ENCODE data around the gene TRIM63. TPM values are rescaled to one million over a fixed set of nuclear protein-coding genes. Genes with fewer than 3 reads are reported as not detected.

TRIM63 gene
- total and polyA plus RNA-seq, 9 of the 15 experiments (the other 6 are each of a cell fraction or from before 2014, with no cell fraction given): 0.08 to 0.57 (median 0.36) TPM

DNA sequence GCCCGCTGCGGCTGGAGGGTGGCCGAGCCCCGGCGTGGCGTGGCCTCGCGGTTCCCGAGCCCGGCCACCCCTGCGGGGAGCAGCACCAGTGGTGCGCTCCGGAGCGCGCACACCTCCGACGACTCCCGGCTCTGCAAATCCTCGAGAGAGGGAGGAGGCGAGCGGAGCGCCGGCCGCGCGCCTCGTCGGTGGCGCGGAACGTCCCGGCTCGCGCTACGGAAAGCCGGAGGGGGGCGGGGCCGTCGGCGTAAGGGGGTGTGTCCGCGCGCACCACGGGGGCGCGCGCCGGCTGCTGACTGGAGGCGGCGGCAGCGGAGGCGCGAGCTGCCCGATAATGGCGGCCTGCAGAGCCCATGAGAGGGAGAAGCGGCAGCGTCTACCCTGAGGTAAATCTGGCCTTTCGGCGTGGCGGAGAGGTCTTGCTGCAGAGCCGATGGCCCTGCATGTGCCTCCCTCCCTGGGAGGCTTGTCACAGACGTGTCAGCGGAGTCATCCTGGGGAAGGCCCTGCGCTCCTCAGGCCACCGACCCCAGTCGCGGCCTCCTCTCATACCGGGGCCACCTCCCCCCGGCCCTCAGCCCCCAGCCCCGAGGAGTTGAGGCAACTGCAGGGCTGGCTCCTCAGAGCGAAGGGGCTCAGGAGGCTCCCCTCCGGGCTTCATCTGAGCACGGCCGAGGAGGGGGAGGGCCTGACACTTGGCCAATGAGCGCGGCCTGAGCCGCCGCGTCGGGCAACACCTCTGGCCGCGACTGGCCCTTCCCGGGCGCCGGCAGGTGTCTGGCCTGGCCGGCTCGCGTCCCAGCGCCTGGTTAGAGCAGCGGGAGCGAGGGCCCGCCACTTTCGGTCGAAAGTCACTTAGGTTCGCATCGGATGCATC, 44.3 kb upstream of the TRIM63 start, which contains the start of gene PDIK1L (continued):
- TF ChIP-seq, protein P1, sequence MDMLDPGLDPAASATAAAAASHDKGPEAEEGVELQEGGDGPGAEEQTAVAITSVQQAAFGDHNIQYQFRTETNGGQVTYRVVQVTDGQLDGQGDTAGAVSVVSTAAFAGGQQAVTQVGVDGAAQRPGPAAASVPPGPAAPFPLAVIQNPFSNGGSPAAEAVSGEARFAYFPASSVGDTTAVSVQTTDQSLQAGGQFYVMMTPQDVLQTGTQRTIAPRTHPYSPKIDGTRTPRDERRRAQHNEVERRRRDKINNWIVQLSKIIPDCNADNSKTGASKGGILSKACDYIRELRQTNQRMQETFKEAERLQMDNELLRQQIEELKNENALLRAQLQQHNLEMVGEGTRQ (CRISPR knock-in tag; IDR thresholded peaks at IDR 0.05): peak; percentile 30; the same call in 1 of the 2 replicates
- no peak for TF ChIP-seq RBM34 (IDR thresholded peaks at IDR 0.05; ENCODE audit: borderline replicate concordance, insufficient read depth, low read length)
- peak; percentile 89; the same call in 1 of the 2 replicates for TF ChIP-seq NFRKB (IDR thresholded peaks at IDR 0.05; ENCODE audit: low read depth)
- no peak for TF ChIP-seq XRCC4 (IDR thresholded peaks at IDR 0.05; ENCODE audit: extremely low read depth, insufficient read depth, insufficient read length)
- 0 out of 4 replicates have a peak, but pooled peaks of 1 of the 2 experiments have one; percentile 27 for TF ChIP-seq SIX5 (IDR thresholded peaks at IDR 0.05; ENCODE audit: borderline replicate concordance in 1 of 2, insufficient read depth in 1 of 2, low read depth in 1 of 2, low read length in 2 of 2)
- TF ChIP-seq, protein P2, sequence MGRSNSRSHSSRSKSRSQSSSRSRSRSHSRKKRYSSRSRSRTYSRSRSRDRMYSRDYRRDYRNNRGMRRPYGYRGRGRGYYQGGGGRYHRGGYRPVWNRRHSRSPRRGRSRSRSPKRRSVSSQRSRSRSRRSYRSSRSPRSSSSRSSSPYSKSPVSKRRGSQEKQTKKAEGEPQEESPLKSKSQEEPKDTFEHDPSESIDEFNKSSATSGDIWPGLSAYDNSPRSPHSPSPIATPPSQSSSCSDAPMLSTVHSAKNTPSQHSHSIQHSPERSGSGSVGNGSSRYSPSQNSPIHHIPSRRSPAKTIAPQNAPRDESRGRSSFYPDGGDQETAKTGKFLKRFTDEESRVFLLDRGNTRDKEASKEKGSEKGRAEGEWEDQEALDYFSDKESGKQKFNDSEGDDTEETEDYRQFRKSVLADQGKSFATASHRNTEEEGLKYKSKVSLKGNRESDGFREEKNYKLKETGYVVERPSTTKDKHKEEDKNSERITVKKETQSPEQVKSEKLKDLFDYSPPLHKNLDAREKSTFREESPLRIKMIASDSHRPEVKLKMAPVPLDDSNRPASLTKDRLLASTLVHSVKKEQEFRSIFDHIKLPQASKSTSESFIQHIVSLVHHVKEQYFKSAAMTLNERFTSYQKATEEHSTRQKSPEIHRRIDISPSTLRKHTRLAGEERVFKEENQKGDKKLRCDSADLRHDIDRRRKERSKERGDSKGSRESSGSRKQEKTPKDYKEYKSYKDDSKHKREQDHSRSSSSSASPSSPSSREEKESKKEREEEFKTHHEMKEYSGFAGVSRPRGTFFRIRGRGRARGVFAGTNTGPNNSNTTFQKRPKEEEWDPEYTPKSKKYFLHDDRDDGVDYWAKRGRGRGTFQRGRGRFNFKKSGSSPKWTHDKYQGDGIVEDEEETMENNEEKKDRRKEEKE (IDR thresholded peaks at IDR 0.05; ENCODE audit: borderline replicate concordance in 1 of 2, control insufficient read depth in 1 of 2, low read depth in 2 of 2, low read length in 1 of 2): no peak
- no peak for TF ChIP-seq POLR2AphosphoS2 (IDR thresholded peaks at IDR 0.05; ENCODE audit: low read length)
- TF ChIP-seq RNF2 (IDR thresholded peaks at IDR 0.05): 0 out of 2 replicates have a peak, but pooled peaks have one; percentile 3
- no peak for TF ChIP-seq SMAD2 (IDR thresholded peaks at IDR 0.05; ENCODE audit: low read depth, low read length)
- TF ChIP-seq ZNF212 (CRISPR knock-in tag; IDR thresholded peaks at IDR 0.05): no peak
- no peak for TF ChIP-seq MEF2D (tag; conservative IDR thresholded peaks at IDR 0.05; ENCODE audit: low read depth)
- TF ChIP-seq KLF10 (CRISPR knock-in tag; IDR thresholded peaks at IDR 0.05): no peak
- no peak for TF ChIP-seq MCM5 (IDR thresholded peaks at IDR 0.05; ENCODE audit: low read depth)
- TF ChIP-seq PURB (CRISPR knock-in tag; IDR thresholded peaks at IDR 0.05; ENCODE audit: low read depth): no peak
- no peak for TF ChIP-seq HNRNPH1 (optimal IDR thresholded peaks at IDR 0.05; ENCODE audit: low read depth, low read length)
- TF ChIP-seq ZNF324 (CRISPR knock-in tag; IDR thresholded peaks at IDR 0.05): 0 out of 2 replicates have a peak, but pooled peaks have one; percentile 29
- TF ChIP-seq, protein P3, sequence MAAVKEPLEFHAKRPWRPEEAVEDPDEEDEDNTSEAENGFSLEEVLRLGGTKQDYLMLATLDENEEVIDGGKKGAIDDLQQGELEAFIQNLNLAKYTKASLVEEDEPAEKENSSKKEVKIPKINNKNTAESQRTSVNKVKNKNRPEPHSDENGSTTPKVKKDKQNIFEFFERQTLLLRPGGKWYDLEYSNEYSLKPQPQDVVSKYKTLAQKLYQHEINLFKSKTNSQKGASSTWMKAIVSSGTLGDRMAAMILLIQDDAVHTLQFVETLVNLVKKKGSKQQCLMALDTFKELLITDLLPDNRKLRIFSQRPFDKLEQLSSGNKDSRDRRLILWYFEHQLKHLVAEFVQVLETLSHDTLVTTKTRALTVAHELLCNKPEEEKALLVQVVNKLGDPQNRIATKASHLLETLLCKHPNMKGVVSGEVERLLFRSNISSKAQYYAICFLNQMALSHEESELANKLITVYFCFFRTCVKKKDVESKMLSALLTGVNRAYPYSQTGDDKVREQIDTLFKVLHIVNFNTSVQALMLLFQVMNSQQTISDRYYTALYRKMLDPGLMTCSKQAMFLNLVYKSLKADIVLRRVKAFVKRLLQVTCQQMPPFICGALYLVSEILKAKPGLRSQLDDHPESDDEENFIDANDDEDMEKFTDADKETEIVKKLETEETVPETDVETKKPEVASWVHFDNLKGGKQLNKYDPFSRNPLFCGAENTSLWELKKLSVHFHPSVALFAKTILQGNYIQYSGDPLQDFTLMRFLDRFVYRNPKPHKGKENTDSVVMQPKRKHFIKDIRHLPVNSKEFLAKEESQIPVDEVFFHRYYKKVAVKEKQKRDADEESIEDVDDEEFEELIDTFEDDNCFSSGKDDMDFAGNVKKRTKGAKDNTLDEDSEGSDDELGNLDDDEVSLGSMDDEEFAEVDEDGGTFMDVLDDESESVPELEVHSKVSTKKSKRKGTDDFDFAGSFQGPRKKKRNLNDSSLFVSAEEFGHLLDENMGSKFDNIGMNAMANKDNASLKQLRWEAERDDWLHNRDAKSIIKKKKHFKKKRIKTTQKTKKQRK (IDR thresholded peaks at IDR 0.05; ENCODE audit: borderline replicate concordance, low read depth, low read length): no peak
- TF ChIP-seq ESRRA (IDR thresholded peaks at IDR 0.05; ENCODE audit: borderline replicate concordance, low read depth): peak; percentile 40; the same call in 1 of the 2 replicates
- no peak; the same call in 1 of the 2 replicates for TF ChIP-seq KDM2B (CRISPR knock-in tag; IDR thresholded peaks at IDR 0.05)
- no peak for TF ChIP-seq MAFF (IDR thresholded peaks at IDR 0.05; ENCODE audit: low read length)
- TF ChIP-seq NFXL1 (CRISPR knock-in tag; IDR thresholded peaks at IDR 0.05): no peak
